Activated T-cell treated with anti-CD3 and anti-CD28 coated beads, Interleukin-2, amount 50 U/mL, for 48 hours (primary cell): ENCODE data around the gene SLC1A1.
"Not testable (repeated sequence)": the region's sequence is repeated elsewhere in the genome, so short reads cannot be mapped to it uniquely, and the experiment has no call there.

Experiments used
- DNase-seq, 2 experiments: peaks; one replicate each; pipeline ENCODE4 v3.0.0-alpha.2; 2020

The SLC1A1 gene

DNA sequence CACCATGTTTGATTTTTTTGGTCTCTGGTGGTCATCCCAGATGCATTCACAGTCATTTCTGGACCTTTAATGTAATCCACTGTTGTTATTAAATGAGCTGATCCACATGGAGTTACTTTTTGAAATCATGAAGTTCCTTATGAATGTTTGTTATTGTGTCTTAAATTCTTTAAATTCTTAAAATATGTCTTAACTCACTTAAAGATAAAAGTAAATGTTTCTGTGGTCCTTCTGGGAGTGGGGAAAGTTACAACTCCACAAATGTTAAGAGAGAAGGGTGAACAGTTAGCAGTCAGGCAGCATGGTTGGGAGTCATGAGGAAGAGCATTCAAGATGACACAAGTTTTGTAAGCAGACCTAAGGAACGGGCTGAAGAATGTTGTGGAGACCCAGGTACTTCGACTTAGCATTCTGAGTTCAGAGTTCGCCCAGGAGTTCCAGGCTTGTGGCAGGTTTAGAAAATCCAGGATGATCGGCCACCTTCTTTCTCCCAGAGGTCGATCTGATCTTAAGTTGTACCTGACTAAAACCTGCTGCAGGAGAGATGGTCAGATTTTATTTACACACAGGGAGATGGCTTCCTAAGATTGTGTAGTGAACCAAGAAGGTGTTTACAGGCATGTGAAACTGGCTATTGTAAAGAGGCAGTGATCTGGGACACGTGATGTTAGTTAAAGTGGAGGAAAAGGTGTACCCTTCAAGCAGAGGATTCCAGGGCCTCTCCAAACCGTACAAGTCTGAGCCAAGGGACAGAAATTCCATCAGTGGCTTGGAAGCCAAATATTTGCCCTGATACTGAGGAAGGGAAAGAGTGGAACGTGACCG, 17.2 kb downstream of the SLC1A1 start:
- no peak for DNase-seq

DNA sequence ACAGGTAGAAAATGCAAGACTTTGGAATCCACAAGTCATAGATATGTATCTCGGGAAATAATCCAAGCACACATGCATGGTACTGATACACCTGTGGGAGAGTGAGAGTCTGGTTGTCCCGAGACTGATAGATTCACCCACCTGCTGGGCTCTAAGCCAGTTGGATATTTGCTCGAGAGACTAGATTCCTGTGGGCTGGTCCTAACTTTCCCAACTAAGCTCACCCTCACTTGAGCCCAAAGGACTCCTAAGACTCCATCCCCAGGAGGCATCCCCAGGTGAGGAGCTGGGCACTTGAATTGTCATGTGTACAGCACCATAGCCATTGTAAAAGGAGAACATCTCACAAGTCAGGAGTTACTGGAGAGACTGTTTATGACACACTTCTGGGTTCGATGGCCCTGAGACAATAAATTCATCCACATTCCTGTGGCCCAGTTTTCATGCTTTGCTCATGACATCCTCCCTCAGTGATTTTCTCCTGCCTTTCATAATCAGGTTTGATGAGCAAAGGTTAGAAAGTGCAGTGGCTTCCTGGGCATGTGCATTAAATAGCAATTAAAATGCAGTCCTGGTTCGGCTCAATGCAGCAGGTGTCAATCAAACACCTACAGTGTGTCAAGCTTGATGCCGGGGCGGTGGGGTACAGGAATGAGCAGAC, 18.1 kb downstream of the SLC1A1 start:
- no peak for DNase-seq

DNA sequence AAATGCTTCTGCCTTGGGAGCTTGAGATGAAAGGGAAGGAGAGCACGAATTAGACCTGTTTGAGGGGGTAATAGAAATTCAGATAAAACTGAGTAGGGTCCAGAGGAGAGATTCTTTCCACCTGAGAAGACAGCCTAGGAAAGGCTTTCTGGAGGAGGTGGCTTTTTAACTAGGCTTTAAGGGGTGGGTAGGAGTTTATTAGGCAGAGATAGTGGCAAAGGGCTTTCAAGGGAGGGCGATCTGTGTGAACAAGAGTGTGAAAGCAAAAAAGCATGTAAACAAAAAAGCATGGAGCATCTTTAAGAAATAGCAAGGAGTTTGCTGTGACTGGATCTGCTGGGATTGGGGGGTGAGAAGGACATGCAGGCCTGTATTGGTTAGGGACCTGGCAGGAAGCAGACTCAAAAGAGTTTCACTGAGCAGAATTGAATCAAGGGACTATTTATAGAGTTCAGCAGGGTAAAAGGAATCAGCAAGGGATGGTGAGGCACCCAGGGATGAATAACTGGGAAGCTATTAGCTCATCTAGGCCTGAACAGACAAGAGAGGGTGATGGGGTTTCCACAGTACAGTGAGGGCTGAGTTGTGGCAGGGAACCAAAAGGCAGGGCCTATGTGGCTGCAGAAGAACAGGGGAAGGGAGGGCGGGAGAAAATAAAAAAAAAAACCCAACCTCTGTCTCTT, 18.8 kb downstream of the SLC1A1 start:
- no peak for DNase-seq

DNA sequence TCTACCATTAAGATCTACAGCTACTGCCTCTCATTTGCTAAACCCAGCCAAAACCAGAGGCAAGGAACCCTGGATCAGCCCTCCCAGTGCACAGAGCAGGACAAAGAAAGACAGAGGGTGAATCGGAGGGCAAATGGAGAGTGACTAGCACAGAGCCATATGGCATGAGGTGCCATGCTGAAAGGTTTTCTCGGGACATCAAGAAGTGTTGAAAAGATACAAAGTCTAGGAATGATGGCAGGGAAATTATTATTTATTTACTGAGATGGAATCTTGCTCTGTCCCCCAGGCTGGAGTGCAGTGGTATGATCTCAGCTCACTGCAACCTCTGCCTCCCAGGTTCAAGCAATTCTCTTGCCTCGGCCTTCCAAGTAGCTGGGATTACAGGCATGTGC, 19.3 kb downstream of the SLC1A1 start:
- DNase-seq = no peak

DNA sequence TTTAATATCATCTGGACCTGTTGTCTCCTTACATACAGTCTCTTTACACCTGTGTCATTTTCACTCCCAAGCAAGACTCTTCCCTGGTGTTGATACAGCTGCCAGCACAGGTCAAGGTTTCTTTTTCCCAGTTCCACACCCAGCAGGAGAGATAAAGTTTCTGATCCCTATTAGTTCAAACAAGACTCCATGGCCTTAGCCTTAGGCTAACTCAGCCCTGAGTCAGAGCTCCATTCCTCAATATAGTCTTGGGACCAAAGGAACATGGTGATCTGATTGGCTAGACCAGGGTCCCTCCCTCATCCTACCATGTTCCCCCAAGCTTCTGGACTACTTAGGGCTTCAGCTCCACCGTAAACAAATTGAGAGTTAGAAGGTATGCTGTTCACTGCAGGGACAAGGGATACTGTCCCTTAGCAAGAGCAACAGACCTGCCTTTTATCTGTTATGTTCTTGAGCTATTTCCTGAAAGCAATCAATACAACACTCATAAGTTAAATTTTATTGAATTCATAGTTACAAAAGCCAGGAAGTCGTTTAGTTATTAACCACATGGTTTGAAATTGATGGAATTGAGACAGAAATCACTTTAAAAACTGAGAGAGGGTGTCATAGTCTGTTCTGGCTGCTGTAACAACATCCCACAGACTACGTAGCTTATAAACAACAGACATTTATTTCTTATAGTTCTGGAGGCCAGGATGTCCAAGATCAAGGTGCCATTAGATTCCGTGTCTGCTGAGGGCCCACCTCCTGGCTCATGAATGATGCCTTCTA, 20.5 kb downstream of the SLC1A1 start:
- DNase-seq = no peak

DNA sequence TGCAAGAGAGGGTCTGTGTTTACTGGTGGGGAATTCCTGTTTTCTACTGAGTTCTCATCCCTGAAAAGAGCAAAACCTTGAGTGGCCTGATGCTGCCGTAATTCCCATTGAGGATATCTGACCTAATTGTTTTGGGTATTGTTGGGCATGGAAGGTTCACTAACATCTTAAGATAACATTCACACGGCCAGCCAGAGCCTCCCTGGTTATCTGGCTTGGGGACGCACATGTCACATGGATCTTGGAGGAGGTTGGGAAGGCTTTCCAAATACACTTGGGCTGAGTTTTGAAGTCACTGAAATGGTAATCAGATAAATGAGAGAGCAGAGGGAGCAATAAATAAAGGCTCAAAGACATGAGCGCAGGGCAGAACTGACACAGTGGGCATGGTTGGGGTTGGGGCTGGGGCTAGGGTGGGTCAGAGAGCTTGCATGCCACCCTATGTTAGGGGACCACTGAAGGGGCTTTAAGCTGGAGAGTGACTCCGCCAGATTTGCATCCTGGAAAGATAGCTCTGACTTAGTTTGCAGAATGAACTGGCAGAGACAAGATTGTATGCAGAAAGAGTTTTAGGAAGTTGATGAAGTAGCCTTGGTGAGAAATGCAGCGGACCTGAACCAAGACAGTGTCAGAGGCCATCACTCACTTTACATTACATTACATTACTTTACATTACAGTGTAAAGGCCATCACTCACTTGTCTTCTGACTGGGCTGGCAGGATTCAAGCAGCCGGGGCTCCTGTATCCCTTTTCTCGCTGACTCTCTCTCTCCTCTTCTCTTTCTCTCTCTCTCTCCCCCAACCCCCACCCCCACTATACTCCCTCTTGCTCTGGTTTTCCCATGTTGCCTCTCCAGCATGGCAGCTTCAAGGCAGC, 24.2 kb downstream of the SLC1A1 start:
- no peak for DNase-seq

DNA sequence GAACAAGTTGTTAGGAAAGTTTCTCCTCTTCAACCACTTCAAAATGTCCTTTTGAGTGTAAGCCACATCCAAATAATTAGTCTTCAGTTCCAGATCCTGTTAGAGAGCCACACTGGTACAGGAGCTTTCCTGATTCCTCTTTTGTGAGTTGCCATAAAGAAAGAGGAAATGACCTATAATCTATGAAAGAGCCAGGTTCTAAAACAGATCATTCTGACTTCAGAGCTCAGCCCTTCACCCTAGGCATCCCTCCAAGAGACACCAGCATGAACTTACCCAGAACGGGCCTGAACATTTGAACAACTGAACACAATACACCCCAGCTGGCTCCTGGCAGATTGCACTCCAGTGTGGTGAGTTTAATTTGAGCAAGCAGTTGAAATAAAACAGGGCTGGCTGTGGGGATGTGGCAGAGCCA, 25.7 kb downstream of the SLC1A1 start:
- no peak for DNase-seq

DNA sequence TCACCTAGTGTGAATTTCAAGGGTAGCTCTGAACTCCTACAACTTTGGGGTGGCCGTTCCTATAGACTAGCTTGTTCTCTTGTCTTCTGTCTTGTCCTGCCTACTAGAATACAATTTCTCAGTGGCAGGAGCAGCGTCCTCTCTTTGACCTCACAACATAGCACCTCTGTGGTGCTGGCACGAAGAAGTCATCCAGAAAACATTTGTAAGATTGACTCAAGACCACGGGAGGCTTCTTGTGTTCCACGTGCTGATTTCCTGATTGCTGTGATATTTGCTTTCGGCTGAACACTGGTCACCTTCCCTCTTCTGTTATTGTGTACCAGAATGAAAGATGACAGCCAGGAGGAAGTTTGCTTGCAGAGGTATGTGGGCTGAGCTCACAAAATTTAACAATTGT, 27.0 kb downstream of the SLC1A1 start:
- DNase-seq = no peak

DNA sequence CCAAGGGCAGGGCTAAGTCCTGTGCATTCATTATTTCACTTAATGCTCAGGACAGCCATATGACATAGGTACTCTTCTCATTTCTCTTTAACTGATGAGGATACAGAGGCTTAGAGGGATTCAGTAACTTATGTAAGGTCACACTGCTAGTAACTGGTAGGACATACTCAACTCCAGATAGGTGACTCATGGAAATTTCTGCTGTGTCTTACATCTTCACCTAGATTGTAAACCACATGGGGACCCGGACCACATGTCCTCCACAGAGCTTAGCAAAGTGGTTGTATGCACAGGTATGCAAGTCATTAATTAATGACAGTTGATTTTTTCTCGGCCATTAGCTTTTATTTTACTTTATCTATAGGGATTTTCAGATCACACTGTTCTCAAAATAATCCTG, 29.3 kb downstream of the SLC1A1 start:
- peak in 1 of 2 experiments; percentile 28 for DNase-seq

DNA sequence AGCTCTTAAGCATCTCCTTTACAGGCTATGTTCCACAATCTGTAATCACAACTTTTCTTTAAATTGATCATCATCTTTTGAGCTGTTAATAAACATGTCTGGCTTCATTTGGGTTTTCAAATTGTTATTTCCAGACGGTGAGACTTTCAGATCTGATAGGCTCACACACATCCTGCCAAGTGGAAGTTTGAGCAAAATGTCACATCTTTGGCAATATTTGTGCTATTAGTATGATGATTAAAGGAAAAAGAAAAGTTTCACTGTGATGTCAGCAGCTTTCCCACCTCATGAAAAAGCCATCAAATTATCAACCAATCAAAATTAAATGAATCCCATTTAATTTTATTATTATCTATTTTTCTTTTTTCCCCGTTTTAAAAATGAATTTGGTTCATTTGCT, 29.8 kb downstream of the SLC1A1 start:
- DNase-seq = no peak

DNA sequence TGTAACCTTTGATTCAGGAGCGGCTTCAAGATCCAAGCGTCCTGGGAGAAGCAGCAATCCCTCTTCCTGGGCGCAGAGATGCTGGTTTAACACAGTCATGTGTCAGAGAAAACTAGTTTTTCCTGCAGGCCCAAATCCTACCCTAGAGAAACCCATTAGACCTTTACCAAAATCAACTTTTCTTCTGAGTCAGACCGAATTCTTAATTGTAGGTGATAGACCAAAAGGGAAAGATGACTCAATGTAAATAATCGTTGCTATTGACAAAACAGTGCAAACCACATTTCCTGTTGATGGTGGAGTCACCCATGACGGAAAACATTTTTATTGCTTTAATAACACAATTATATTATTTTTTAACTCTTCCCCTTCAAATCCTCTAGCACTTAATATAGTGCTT, 40.1 kb downstream of the SLC1A1 start:
- no peak for DNase-seq

DNA sequence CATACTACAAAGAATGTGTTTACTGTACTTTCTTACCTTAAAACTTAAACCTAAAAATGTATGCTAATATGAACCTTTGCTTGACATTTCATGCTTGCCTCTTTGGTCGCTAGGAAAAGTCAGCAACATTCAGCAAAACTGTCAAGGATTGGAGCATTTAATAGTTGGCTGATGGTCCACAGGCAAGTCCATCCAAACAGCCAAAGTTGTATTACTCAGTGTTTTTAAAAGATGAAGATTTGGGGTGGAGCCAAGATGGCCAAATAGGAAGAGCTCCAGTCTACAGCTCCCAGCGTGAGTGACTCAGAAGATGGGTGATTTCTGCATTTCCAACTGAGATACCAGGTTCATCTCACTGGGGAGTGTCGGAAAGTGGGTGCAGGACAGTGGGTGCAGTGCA, 40.6 kb downstream of the SLC1A1 start:
- DNase-seq = not testable (repeated sequence)

DNA sequence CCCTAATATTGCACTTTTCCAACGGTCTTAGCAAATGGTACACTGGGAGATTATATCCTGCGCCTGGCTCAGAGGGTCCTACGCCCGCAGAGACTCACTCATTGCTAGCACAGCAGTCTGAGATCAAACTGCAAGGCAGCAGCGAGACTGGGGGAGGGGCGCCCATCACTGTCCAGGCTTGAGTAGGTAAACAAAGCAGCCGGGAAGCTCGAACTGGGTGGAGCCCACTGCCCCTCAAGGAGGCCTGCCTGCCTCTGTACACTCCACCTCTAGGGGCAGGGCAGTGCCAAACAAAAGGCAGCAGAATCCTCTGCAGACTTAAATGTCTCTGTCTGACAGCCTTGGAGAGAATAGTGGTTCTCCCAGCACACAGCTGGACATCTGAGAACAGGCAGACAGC, 41.1 kb downstream of the SLC1A1 start:
- DNase-seq = not testable (repeated sequence)

DNA sequence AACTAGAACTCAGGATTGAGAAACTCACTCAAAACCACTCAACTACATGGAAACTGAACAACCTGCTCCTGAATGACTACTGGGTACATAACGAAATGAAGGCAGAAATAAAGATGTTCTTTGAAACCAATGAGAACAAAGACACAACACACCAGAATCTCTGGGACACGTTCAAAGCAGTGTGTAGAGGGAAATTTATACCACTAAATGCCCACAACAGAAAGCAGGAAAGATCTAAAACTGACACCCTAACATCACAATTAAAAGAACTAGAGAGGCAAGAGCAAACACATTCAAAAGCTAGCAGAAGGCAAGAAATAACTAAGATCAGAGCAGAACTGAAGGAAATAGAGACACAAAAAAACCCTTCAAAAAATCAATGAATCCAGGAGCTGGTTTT, 43.6 kb downstream of the SLC1A1 start:
- not testable (repeated sequence) for DNase-seq

DNA sequence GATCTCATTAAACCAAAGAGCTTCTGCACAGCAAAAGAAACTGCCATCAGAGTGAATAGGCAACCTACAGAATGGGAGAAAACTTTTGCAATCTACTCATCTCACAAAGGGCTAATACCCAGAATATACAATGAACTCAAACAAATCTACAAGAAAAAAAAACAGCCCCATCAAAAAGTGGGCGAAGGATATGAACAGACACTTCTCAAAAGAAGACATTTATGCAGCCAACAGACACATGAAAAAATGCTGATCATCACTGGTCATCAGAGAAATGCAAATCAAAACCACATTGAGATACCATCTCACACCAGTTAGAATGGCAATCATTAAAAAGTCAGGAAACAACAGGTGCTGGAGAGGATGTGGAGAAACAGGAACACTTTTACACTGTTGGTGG, 45.9 kb downstream of the SLC1A1 start:
- DNase-seq = not testable (repeated sequence)

DNA sequence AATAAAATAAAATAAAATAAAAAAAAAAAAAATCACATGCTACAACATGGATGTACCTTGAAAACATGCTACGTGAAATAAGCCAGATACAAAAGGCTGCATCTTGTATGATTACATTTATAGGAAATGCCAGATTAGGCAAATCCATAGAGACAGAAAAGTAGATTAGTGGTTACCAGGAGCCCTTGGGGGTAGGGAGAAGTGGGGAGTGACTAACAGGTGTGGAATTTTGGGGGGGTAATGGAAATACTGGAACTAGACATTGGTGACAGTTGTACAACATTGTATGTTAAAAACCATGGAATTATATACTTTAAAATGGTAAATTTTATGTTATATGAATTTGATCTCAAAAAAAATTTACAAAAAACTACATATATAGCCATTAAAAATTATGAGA, 47.3 kb downstream of the SLC1A1 start:
- DNase-seq = no peak

DNA sequence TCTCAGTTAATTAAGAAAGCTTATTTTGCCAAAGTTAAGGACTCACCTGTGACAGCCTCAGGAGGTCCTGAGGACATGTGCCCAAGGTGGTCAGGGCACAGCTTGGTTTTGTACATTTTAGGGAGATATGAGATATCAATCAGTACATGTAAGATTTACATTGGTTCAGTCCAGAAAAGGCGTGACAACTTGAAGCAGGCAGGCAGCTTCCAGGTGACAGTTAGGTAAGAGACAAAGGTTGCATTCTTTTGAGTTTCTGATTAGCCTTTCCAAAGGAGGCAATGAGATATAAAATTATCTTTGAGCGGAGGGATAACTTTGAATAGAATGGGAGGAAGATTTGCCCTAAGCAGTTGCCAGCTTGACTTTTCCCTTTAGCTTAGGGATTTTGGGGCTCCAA, 47.8 kb downstream of the SLC1A1 start:
- no peak for DNase-seq

DNA sequence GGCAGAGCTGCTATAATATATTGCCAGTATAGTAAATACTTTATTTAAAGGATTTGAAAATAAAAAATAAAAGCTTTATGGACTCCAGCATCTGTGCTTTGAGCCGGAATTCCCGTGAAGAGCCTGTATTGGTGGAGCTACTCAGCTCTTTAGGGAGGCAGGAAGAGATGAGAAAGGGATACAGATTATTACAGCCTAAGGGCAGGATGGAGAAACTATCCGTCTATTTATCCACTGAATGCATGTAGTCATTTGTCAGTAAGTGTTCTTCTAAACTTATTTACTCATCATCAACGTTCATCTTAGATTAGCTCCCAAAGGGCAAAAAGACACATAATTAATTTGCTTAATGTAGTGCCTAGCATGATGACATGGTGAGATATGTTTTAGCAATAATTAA, 48.4 kb downstream of the SLC1A1 start:
- no peak for DNase-seq

DNA sequence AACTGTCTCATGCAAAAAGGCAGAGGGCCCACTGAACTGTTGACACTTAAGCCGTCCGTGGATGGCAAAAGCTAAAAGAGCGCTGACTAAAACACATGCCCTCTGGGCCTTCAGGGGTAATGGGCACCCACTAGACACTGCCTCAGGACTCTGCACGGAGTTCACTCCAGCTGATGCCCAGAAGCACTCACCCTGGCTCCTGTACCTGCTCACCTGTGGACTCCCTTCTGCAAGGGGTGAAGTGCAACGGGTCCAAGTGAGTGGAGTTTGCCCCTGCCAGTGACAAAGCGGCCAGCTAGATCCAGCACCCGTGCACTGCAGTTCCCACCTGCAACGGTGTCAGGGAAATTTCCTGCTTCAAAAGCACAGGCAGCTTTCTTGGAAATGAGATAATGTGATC, 50.2 kb downstream of the SLC1A1 start:
- DNase-seq = no peak

DNA sequence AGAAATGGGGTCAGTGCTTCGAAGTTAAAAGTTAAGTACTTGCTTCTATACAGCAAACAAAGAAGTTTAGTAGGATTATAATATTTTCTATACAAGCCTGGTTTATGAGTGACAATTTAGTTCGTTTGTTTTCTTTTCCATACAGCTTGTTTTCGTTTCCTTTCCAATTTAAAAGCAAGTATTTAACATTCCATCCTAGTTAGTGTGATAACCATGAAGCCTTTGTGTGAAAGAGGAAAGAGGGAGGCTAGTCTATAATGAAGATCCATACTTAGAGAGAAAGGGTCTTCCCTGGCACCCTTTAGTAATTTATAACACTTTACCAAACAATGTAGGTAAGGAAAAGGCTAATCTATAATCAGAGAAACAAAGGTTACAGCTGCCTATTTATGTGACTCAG, 51.0 kb downstream of the SLC1A1 start:
- DNase-seq = no peak

DNA sequence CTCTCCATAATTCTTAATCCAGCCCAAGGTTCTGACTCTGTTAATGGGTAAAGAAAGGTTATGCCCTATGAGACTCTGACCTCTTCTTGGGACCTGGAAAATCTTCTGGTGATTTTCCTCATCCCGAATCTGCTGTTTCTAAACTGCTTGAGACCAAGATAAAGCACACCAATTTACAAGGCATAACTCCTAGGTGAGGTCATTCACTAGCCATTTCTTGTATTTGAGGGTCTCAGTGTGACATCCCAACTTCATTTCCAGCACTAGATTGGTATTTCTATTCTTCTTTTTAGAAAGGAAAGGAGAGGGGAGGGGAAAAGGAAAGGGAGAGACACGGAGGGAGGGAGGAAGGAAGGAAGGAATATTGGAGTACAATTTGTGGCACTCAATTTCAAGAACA, 51.6 kb downstream of the SLC1A1 start:
- DNase-seq = no peak

DNA sequence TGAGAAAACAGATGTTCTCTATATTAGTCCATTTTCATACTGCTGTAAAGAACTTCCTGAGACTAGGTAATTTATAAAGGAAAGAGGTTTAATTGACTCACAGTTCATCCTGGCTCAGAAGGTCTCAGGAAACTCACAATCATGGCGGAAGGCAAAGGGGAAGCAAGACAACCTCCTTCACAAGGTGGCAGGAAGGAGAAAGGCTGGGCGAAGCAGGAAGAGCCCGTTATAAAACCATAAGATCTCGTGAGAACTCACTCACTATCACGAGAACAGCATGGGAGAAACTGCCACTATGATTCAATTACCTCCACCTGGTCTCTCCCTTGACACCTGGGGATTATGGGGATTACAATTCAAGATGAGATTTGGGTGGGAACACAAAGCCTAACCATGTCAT, 54.4 kb downstream of the SLC1A1 start:
- not testable (repeated sequence) for DNase-seq
